CD4-positive, alpha-beta T cell (primary cell): ENCODE measurements around the gene MPO. TPM values are rescaled to one million over a fixed set of nuclear protein-coding genes. Genes with fewer than 3 reads are reported as not detected.

Source experiments
- ATAC-seq: fragments of 200-7000 bp; cut with Tn5 transposase; one replicate; pipeline ENCODE4 v1.10.0; 2022; ENCODE audit warnings: mild to moderate bottlenecking; ENCODE audit not compliant: poor library complexity
- CTCF ChIA-PET: fragments of 350-600 bp; sonication (Branson Sonifier 250); formaldehyde crosslinking; loops from one replicate; lab custom pipeline; 2021; ENCODE audit warnings: antibody characterized with exemption, inconsistent platforms; lab: Charles Lee
- POLR2A ChIA-PET: fragments of 350-600 bp; sonication (Branson Sonifier 250); formaldehyde crosslinking; loops from one replicate; lab custom pipeline; 2021; ENCODE audit warnings: antibody characterized with exemption, inconsistent platforms; lab: Charles Lee
- DNase-seq, 14 experiments: peaks; one replicate each; pipeline ENCODE4 v3.0.0-alpha.2; 2013 to 2020; ENCODE audit warnings: mixed read lengths in 2 of 14
- H3K27ac ChIP-seq, 2 donors: one replicate each; pipeline versions ENCODE4 v1.5.1 to v1.7.0; 2013; ENCODE audit warnings: low read length in 2 of 2, low read depth in 1 of 2, mild to moderate bottlenecking in 1 of 2
- H3K27me3 ChIP-seq, 2 experiments: 1 replicate in 1 of 2; 2 replicates in 1 of 2; pipeline versions ENCODE4 v1.6.1 to v1.7.0; 2013; ENCODE audit warnings: low read length in 2 of 2, control low read depth in 1 of 2, mild to moderate bottlenecking in 1 of 2, moderate library complexity in 1 of 2; ENCODE audit not compliant: insufficient read depth in 2 of 2, control insufficient read depth in 1 of 2
- H3K36me3 ChIP-seq: one replicate; pipeline ENCODE4 v1.6.1; 2013; ENCODE audit warnings: low read length, control low read depth; ENCODE audit not compliant: insufficient read depth
- H3K4me1 ChIP-seq: one replicate; pipeline ENCODE4 v1.6.1; 2013; ENCODE audit warnings: low read length, control low read depth; ENCODE audit not compliant: insufficient read depth
- H3K4me3 ChIP-seq: one replicate; pipeline ENCODE4 v1.5.1; 2013; ENCODE audit warnings: mild to moderate bottlenecking, low read length, moderate library complexity
- H3K9me3 ChIP-seq, 2 experiments: 1 replicate in 1 of 2; 2 replicates in 1 of 2; pipeline versions ENCODE4 v1.6.1 to v1.7.0; 2013; ENCODE audit warnings: low read length in 2 of 2, mild to moderate bottlenecking in 2 of 2, control low read depth in 1 of 2, moderate library complexity in 1 of 2; ENCODE audit not compliant: control insufficient read depth in 1 of 2, insufficient read depth in 1 of 2
- H3K27ac Mint-ChIP-seq: one replicate; pipeline ENCODE4 v1.8.0; 2020; ENCODE audit warnings: mixed read lengths
- H3K27me3 Mint-ChIP-seq: one replicate; pipeline ENCODE4 v1.8.0; 2021; ENCODE audit warnings: mixed read lengths
- H3K36me3 Mint-ChIP-seq: one replicate; pipeline ENCODE4 v1.8.0; 2021; ENCODE audit warnings: low read depth, mixed read lengths
- H3K4me1 Mint-ChIP-seq: one replicate; pipeline ENCODE4 v1.8.0; 2021; ENCODE audit warnings: low read depth, mixed read lengths
- H3K4me3 Mint-ChIP-seq: one replicate; pipeline ENCODE4 v1.8.0; 2020; ENCODE audit warnings: mild to moderate bottlenecking, mixed read lengths
- H3K9me3 Mint-ChIP-seq: one replicate; pipeline ENCODE4 v1.8.0; 2020; ENCODE audit warnings: mixed read lengths
- intact Hi-C, 2 experiments: fragments of 100-400 bp; cut with DNase I in 1 of 2; cut with micrococcal nuclease in 1 of 2; formaldehyde crosslinking; loops; one replicate each; pipeline versions ENCODE4 v1.15.1 to v1.9.0; 2023 to 2025; cut with DNase I, micrococcal nuclease
- total RNA-seq, 174 experiments: library from RNA in 2 of 174; stranded (reverse) in 2 of 174; gene quantifications; one replicate each; pipeline ENCODE4 v1.2.3 and lab custom pipeline; 2021 to 2026
- TF ChIP-seq, protein P1 (sequence below): fragments of 200-600 bp; IDR thresholded peaks from one replicate; pipeline ENCODE4 v1.8.0; 2022; ENCODE audit warnings: antibody characterized with exemption, mild to moderate bottlenecking

The MPO gene
- total RNA-seq, 2 experiments from 2014 or later: 0.77 TPM; not detected in 1

DNA sequence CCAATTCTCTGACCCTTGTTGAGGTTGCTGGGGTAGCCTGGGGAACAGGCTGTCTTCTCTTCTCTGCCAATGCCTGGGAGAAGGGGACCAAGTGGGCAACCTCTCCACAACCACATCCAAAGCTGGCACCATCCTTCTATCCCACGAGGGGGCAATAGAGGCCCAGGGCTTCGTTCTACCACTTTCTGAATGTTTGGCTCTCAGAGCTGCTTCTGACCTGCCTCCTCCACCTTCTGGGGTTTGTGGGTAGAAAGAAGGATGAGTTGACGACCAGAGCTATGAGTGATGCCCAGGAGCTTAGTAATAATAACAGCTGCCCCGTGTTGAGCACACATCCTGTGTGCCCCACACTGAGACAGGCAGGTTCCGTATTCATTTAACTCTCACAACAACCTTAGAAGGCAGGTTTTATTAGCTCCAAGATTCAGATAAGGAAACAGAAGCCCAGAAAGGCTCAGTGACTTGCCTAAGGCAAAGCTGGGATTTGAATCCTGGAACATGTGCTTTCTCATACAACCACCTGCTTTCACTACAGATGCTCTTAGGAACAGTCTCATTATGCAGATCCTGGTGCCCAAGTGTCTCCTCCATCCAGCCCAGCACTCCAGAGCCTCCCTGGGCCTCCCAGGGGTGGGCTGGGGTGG is 36.8 kb upstream of the MPO start:
- Histone ChIP-seq H3K4me1 (peaks cover 17% of the 10 kb centered on the region), H3K9me3 (no peaks in the 10 kb centered on the region), H3K27me3 (no peaks in the 10 kb centered on the region), H3K4me3 (no peak overlapping the region), H3K27ac (peak overlapping the region; percentile 35 to 38), H3K36me3 (peaks cover 9% of the 10 kb centered on the region)
- peak overlapping the region; percentile 62 for H3K27ac Mint-ChIP-seq
- peaks cover 7% of the 10 kb centered on the region for H3K4me1 Mint-ChIP-seq
- ATAC-seq (peak; percentile 96), DNase-seq (peak in 13 of 14 experiments; percentile 59 to 91 (median 69))
- CTCF ChIA-PET: interaction anchor here (0.6 to 6.3 kb wide), 25 partner anchors 8 to 1510 kb away, joined by 3 to 211 read pairs (median 7); partner anchors contain the start of genes HSF5, RNF43, SUPT4H1 and TSPOAP1
- H3K27me3 Mint-ChIP-seq: no peaks in the 10 kb centered on the region
- H3K9me3 Mint-ChIP-seq: no peaks in the 10 kb centered on the region
- TF ChIP-seq, protein P1, sequence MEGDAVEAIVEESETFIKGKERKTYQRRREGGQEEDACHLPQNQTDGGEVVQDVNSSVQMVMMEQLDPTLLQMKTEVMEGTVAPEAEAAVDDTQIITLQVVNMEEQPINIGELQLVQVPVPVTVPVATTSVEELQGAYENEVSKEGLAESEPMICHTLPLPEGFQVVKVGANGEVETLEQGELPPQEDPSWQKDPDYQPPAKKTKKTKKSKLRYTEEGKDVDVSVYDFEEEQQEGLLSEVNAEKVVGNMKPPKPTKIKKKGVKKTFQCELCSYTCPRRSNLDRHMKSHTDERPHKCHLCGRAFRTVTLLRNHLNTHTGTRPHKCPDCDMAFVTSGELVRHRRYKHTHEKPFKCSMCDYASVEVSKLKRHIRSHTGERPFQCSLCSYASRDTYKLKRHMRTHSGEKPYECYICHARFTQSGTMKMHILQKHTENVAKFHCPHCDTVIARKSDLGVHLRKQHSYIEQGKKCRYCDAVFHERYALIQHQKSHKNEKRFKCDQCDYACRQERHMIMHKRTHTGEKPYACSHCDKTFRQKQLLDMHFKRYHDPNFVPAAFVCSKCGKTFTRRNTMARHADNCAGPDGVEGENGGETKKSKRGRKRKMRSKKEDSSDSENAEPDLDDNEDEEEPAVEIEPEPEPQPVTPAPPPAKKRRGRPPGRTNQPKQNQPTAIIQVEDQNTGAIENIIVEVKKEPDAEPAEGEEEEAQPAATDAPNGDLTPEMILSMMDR: peak; percentile 79
- intact Hi-C loops: loop anchor here (1.0 to 10.0 kb wide), 9 partner anchors 11 to 690 kb away; partner anchors contain the start of genes RNF43 (in 2 of the 2), HSF5 (in 1 of the 2) and TSPOAP1 (in 1 of the 2)
- H3K36me3 Mint-ChIP-seq: peaks cover 4% of the 10 kb centered on the region
- POLR2A ChIA-PET: interaction anchor here (0.8 to 22.3 kb wide), 9 partner anchors 9 to 687 kb away, joined by 3 to 1359 read pairs (median 32); partner anchors contain the start of genes HSF5, RNF43, SUPT4H1 and TSPOAP1
- H3K4me3 Mint-ChIP-seq: no peak overlapping the region

GRCh38 chr17:58316260-58316960 is 35.7 kb upstream of the MPO start:
- Mint-ChIP-seq H3K36me3 (no peaks in the 10 kb centered on the region), H3K4me3 (no peak overlapping the region), H3K27ac (no peak overlapping the region), H3K9me3 (no peaks in the 10 kb centered on the region), H3K27me3 (no peaks in the 10 kb centered on the region), H3K4me1 (peaks cover 7% of the 10 kb centered on the region)
- ATAC-seq (no peak), DNase-seq (peak in 1 of 14 experiments; percentile 12)
- no peaks in the 10 kb centered on the region for H3K27me3 ChIP-seq
- no peak overlapping the region for H3K27ac ChIP-seq
- intact Hi-C loops: loop anchor here (5.0 to 10.0 kb wide), 4 partner anchors 171 to 691 kb away; partner anchors contain the start of gene HSF5 (in 1 of the 2)
- peaks cover 17% of the 10 kb centered on the region for H3K4me1 ChIP-seq
- POLR2A ChIA-PET: interaction anchor here (0.9 to 22.3 kb wide), 7 partner anchors 11 to 171 kb away, joined by 3 to 1359 read pairs (median 35); partner anchors contain the start of genes HSF5, RNF43, SUPT4H1 and TSPOAP1
- no peak overlapping the region for H3K4me3 ChIP-seq
- TF ChIP-seq, protein P1: no peak
- H3K36me3 ChIP-seq: peaks cover 8% of the 10 kb centered on the region
- CTCF ChIA-PET: interaction anchor here (0.9 to 6.3 kb wide), 13 partner anchors 9 to 194 kb away, joined by 3 to 211 read pairs (median 17); partner anchors contain the start of genes HSF5, RNF43, SUPT4H1 and TSPOAP1
- no peaks in the 10 kb centered on the region for H3K9me3 ChIP-seq

DNA sequence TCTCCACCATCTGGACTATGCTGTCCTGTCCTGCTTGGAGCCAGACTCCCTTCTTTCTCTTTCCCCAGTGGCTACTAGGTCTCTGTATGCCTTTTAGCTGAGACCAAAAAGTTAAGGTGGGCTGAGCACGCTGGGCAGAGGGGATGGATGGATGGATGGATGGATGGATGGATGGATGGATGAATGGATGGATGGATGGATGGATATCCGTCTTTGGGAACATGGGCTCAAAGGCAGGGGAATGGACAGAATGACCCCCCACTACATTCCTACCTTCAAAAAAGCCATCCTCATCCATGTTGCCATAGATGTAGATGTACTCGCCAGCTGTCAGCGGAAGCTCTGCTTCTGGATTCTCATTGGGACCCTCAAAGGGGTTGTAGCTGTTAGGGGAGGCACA is 35.0 kb upstream of the MPO start:
- H3K36me3 Mint-ChIP-seq: no peaks in the 10 kb centered on the region
- H3K27ac Mint-ChIP-seq: no peak overlapping the region
- CTCF ChIA-PET: interaction anchor here (0.9 to 3.4 kb wide), 3 partner anchors 29 to 102 kb away, joined by 3 to 18 read pairs (median 12); partner anchors contain the start of genes RNF43 and SUPT4H1

More for the DNA sequence above, 35.0 kb upstream of the MPO start:
- Histone ChIP-seq H3K9me3 (no peaks in the 10 kb centered on the region), H3K36me3 (peaks cover 5% of the 10 kb centered on the region), H3K4me3 (no peak overlapping the region), H3K4me1 (peaks cover 17% of the 10 kb centered on the region), H3K27ac (no peak overlapping the region), H3K27me3 (no peaks in the 10 kb centered on the region)
- intact Hi-C loops: loop anchor here (5.0 to 10.0 kb wide), 4 partner anchors 172 to 692 kb away; partner anchors contain the start of gene HSF5 (in 1 of the 2)
- H3K4me3 Mint-ChIP-seq: no peak overlapping the region
- no peaks in the 10 kb centered on the region for H3K27me3 Mint-ChIP-seq
- no peaks in the 10 kb centered on the region for H3K9me3 Mint-ChIP-seq
- ATAC-seq (no peak), DNase-seq (no peak)
- TF ChIP-seq, protein P1: no peak
- POLR2A ChIA-PET: interaction anchor here (0.9 to 22.3 kb wide), 5 partner anchors 12 to 172 kb away, joined by 3 to 1359 read pairs (median 32); partner anchors contain the start of genes HSF5, RNF43, SUPT4H1 and TSPOAP1
- peaks cover 7% of the 10 kb centered on the region for H3K4me1 Mint-ChIP-seq
